Posterior cingulate gyrus (tissue), 11 donors: ENCODE data around the gene ECI1.
A peak's percentile ranks its signal among the peaks of the same experiment; 100 is the strongest.
"Not testable (repeated sequence)": the region's sequence is repeated elsewhere in the genome, so short reads cannot be mapped to it uniquely, and the experiment has no call there.

Experiments used
- DNase-seq, 10 donors: peaks; one replicate each; pipeline versions ENCODE4 v3.0.0 to v3.0.0-alpha.2; 2020 to 2021; ENCODE audit warnings: mixed read lengths in 3 of 10
- intact Hi-C: fragments of 100-400 bp; cut with DNase I; formaldehyde crosslinking; loops from one replicate; pipeline ENCODE4 v1.15.1; 2023

Gene ECI1

DNA sequence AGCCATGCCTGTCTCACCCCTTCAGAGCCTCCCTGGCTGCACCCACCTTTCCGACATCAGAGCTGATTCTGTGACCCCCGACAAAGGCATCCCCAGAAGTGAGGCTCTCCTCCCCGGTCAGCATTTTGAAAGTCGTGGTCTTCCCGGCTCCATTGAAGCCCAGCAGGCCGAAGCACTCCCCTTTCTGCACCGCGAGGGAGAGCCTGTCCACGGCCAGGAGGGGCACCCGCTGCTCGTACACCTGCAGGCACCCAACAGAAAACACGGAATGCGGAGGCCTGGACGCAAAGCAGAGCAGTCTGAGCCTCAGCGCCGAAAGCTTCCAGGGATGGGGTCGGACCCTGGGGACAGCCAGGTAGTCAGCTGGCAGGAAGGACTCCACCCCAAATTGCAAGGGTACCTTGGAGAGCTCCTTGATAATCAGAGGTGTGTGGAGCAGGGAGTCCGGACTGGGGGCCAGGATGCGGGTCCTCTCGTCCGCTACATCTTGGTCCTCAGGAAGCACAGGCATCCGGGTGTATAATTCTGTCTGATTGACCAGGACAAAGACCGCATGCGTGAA, 29.7 kb upstream of the ECI1 start:
- peak in 1 of 10 donors; percentile 62 for DNase-seq
- intact Hi-C loops = no loop called here

DNA sequence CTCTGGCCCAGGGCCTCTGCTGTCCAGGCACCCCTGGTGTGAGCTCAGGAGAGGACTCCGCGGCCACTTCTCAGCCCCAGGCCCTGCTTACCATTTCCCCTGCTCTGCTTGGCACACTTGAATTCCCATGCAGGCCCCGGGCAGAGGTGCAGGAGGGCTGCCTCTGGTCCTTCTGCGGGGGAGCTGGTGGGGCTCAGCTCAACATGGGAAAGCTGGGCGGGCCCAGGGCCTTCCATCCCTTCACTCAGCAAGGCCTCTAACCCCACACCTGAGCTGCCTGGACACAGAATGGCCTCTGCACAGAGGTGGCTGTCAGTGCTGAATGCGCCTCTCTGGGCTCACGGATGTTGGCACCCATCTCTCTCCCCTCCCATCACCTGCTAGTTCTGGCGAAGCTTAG, 29.1 kb upstream of the ECI1 start:
- intact Hi-C loops = no loop called here
- DNase-seq = peak in 1 of 10 donors; percentile 46

DNA sequence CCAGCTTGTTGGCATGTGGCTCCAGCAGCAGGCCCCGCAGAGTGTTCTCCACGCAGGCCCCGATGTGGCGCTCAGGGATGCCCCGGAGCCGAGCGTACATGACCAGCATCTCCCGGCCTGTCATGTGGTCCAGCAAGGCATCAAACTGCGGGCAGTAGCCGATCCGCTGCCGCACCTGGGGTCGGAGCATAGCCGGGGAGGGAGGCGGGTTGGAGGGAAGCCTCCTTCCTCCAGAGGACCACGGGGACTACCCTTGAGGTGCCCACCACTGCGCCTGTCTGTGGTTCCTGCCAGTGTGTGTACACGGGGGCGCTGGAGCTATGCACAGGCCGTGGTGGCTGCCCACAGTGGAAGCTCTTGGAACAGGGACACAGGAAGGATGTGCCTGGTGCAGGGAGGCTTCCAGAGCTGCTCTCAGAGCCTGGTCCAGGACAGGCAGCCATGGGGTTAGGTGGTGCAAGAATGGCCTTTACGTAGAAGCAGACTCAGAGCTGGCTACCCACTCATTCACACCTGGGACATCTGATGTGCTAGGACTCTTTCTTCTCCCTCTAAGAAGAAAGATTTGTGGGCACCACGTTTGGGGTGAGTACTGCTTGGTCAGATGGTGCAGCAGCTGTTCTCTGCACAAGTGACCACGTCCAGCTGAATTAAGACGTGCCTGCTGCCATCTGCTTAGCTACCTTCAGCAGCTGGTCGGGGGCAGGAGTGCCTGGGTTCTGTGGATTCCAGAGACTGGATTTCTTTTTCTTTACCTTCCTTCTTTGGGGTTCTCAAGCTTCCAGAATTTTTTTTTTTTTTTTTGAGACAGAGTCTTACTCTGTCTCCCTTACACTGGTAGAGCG, 27.8 kb upstream of the ECI1 start:
- DNase-seq = peak in 6 of 10 donors; percentile 42 to 92 (median 60)
- intact Hi-C loops = no loop called here

DNA sequence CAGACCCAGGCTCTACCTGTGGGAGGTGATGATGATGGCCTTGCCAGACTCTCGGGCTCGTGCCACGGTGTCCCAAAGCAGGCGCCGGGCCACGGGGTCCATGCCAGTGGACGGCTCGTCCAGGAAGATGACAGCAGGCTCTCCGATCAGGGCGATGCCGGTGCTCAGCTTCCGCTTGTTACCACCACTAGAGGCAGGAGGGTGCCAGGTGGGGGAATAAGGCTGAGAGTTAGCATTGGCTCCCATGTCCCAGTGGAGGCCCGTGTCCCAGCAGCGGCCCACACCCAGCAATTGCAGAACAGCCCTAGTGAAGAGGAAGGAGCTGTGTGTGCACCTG, 26.9 kb upstream of the ECI1 start:
- peak in 1 of 10 donors; percentile 78 for DNase-seq
- intact Hi-C loops = no loop called here

DNA sequence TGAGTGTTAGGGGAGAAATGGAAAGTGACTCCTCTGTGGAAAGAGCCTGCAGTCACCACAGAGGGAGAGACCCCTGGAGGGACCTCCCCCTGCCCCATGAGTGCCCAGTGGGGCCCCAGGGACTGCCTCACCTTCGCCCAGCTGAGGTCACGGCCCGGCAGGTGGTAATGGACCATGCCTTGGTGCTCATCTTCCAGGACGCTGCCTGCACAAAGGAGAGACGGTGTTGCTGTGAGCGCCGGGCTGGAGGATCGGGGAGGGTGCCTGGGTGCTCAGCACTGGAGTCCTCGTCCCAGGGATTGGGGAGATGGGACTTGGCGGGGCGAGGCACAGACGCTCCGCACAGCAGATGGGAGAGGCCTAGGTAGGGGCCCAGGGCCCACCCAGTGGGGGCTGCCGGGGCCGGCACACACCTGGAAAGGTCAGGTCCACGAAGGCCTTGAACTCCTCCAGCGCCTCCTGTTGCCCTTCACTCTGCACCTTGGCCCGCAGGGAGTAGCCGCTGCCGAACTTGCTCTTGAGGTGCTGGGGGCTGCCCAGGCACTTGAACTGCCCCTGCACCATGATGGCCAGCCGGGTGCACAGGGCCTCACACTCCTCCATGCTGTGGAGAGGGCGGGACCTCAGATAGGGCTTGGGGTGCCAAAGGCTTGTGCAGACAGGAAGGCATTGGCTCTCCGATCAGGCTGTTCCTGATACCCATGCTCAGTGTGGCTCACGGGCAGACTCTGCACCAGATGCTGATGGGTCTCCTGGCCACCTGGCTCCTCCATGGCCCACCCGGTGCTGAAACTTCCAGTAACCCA, 26.3 kb upstream of the ECI1 start:
- intact Hi-C loops = no loop called here
- peak in 1 of 10 donors; percentile 83 for DNase-seq

DNA sequence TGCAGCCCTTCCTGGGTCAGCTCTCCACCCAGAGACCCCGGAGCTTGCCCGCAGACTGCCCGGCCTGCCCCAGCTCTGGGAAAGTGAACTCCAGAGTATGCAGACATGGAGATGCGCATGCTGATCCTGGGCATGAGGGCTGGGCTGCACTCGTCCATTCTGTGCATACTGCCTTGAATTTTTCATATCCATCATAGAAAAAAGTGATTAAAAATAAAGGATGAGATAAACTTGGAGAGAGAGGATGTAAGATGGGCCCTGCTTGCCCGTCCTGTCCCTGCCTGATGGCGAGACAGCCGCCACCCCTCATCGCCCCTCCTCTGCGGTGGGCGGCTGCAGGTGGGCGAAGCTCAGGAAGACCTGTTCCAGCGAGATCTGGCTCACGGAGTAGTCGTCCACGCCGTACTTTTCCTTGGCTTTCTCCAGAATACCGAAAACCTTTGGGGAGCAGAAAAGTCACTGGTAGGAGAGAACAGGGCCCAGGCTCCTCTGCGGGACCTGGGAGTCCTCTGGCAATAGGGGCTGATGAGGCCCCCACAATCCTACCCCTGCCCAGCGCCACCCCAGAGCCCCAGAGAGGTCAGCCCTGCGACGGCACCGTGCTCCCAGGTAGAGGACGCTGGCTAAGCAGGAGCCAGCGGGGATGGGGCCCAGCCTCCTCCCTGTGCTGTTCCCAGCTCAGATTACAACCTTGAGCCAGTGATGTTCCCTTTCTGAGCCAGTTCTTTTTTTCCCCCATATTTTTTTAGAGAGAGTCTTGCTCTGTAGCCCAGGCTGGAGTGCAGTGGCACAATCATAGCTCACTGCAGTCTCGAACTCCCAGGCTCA, 25.2 kb upstream of the ECI1 start:
- DNase-seq = peak in 2 of 10 donors; percentile 38 to 90
- intact Hi-C loops = no loop called here

DNA sequence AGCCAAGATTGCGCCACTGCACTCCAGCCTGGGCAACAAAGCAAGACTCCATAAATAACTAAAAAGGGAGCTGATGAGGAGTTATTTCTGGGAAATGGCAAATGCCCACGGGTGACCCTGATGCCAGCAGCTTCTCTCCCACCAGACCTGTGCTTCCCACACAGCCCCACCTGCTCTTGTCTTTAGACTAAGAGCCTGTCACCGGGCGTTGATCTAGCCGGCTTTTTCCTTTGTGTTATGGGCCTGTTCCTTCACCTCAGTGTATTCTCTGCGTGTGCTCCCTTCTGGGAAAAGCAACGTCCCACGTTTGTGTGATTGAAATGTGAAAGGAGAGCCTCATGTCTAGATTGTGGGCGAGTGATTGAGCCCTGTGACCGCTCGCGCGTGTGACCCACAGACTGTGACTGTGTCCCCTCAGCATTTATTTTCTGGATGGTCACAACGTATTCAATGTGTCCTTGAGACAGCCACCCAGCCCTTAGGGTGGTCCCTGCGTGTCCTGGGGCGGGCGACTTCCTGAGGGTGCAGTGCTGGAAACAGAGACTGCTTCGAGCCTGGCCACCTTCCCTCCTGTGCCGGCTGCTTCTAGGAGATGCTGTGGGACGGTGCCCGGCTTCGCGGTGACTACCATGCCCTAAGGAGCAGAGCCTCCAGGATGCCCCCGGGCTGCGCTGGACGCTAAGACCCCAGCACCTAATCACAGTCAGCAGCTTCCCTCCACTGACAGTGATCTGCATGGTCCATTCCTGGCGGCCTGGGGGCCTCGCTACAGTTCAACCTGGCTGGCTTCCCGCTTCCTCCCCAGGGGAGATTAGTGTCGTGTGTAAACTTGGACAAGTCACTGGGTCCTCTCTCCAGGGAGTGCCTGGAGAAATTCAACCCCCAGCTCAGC, 24.3 kb upstream of the ECI1 start:
- intact Hi-C loops = no loop called here
- DNase-seq = peak in 1 of 10 donors; percentile 78

DNA sequence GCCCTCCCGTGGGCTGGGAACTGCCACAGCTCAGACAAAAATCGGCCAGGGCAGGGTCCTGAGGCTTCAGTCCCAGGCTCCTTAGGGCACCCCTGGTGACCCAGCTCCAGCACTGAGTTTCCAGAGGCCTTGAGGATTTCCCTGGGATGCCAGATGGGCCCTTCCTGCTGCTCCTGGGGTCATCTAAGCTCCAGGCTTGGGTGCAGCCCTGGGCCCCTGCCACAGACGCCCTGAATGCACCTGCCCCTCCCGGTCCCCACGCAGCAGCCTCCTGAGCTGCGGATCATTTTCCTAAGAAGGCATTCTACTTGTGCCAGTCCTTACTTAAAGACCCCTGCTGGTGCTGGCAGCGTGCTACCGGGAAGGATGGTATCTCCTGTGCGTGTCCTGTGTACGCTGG, 22.5 kb upstream of the ECI1 start:
- intact Hi-C loops = no loop called here
- peak in 1 of 10 donors; percentile 67 for DNase-seq

DNA sequence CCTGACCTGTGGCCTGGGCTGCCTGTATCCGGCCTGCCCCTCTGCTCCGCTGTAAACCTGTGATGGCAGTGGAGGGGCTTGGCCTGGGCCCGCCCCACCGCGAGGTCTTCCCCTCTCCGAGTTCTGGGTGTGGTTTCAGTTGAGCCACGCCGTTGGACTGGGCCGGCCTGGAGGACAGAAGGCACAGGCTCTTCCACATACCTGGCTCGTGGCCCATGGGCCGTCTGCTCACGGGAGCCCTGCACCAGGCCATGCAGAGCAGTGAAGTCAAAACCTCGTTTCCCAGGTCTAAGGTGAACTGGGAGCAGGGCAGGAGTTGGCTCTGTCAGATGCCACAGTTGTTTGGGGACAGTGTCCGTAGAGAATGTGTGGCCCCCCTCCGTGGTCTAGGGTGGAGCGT, 22.1 kb upstream of the ECI1 start:
- intact Hi-C loops = no loop called here
- peak in 1 of 10 donors; percentile 78 for DNase-seq

DNA sequence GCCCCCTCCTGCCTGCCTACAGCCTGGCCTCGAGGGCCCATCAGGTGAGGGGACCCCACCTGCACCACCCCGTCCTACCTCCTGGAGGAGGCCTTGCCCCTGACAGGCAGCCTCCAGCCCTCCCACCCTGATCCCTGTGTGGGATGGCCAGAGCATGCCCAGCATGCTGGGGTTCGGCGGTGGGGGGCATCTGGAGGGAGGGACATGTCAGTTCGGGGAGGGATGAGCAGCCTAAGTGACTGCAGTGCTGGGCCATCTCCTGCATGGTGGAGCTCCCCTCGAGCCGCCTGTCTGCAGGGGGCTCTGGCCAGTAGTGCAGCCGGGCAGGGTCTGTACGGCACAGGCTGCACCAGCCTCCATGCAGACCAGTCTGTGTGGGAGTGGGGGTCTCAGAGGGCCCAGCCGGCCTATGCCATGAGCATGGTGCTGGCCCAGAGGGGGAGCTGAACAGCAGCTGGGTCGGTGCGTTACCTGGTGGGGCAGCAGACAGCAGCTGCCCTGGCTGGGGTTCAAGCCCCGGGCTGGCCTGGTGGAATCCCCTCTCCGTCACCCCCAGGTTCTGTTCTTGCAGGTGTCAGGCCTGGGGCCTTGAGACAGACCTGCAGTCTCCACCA, 20.6 kb upstream of the ECI1 start:
- intact Hi-C loops = no loop called here
- DNase-seq = no peak

DNA sequence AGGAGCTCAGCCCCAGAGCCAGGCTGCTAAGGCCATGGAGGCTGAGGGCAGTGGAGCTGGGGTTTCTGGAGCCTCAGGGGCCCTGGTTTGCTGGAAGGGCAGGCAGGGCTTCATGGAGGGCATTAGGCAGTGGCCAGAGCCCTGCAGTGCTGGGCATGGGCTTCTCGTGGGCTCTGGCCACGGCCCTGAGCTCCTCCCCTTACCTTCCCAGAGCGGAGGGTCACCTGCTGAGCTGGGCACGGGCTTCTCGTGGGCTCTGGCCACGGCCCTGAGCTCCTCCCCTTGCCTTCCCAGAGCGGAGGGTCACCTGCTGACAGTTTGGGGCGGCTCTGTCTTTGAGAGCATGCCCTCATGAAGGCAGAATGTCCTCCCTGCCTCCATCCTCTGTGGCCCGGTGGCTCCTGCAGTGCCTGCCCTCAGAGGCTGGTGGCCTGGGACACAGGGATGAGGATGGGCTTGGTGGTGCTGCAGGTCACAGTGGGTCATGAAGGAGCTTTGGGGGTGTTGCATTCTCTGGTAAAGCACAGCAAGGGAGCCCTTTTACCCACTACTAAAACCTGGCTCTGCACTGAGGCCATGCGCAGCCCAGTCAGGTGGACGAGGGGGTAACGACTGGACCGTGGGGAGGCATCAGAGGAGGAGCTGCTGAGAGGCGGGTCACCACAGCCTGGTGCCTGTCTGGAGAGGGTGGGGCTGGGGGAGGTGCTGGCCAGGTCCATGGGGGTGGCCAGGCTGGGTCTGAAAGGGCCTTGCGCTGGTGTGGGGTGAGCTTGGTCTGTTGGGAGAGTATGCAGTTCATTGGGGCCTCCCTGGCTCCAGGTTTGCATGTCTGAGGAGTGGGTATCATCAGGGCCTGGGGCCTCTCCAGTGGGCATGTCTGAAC, 19.4 kb upstream of the ECI1 start:
- intact Hi-C loops = no loop called here
- DNase-seq = no peak

DNA sequence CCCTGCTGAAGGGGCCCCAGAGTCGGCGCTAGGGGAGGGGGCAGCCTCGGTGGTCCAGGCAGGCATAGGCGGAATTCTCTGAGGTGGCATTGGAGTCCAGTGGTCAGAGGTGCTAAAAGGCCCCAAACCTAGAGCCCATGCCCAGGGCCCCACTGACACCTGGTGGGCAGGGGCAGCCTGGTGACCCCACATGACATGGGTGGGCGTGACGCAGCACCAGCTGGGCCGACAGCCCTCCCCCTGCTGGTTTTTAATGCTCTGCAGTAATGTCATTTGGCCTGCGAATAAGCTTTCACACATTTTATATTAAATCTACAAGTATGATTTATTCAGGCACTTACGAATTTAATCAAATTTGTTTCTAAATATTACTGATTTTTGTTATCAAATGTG, 18.7 kb upstream of the ECI1 start:
- peak in 1 of 10 donors; percentile 77 for DNase-seq
- intact Hi-C loops = no loop called here

DNA sequence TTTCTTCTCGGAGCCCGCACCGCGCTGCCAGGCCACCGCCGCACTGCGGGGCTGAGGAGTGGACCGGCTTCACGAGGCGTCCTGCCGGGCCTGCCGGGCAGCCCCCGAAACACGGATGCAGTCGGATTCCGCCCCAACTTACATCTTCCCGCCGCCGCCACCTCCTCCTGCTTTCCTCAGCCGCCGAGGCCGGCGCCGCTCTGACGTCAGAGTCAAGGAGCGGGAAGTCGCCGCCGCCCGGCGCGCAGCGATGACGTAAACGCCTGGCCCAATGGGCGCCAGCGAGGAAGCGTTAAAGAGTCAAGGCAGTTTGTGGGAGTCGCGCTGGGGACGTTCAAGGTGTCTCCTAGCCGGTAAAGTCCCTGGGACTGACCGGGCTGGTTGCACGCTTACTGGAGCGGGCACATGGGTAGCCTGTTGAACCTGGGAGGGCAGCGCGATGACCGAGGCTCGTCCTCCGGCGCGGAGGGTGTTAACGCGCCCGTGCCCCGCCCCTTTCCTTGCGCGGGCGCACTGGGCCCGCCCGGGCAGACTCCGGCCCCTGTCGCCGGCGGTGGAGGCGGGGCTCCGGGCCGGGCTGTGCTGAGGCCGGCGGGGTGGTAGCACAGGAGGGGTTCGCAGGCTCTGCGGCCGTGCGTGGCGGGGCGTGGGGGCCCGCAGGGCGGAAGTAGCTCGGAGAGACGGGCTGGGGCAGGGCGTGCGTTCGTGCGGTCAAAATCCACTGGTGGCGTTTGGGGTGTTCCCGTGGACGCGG, 16.7 kb upstream of the ECI1 start, which contains the start of gene RNPS1:
RNPS1 (minus strand) TSS at position 214 of the 754 bp plus-strand sequence. CDS start 3,483 bp downstream, outside the sequence.
- DNase-seq = peak; percentile 91 to 99 (median 94)
- intact Hi-C loops = loop anchor here (1.0 kb wide), 1 partner anchor 63 kb away; the partner anchor contains the start of gene MLST8

DNA sequence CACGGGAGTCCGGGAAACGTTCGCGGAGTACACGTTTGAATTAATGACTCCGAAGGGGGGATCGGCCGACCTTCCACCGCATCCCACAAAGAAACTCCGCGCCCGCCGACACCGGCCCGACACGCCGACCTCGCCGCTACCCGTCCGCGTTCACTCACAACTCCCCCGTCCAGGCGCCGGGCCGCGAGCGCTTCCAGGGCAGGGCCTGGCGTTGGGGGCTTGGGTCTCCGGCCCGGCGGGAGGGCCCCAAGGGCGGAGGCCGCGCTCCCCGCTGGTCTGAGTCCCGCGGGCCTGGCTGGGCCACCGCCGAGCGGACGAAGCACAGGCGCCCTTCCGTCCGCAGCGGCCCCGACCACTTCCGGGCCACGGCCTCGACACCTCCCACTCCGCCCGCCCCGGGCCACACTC, 16.1 kb upstream of the ECI1 start:
- DNase-seq, intact Hi-C loops: not testable (repeated sequence)

DNA sequence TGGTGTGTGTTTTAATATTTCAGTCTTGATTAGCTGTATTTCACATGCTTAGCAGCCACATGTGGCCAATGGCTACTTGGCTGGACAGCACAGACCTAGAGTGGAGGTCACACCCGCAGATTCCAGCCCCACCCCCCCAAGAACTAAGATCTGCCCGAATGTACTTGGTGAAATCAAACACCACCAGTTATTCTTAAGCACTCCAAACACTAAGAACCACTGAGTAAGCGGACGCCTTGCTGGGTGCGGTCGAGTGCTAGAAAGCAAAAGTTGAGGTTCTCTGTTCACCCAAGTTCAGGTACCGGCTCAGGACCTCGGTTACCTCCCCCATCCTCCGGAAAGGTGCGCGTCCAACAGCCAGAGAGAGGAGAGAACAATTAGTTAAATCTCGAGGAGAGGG, 15.5 kb upstream of the ECI1 start:
- DNase-seq, intact Hi-C loops: not testable (repeated sequence)

DNA sequence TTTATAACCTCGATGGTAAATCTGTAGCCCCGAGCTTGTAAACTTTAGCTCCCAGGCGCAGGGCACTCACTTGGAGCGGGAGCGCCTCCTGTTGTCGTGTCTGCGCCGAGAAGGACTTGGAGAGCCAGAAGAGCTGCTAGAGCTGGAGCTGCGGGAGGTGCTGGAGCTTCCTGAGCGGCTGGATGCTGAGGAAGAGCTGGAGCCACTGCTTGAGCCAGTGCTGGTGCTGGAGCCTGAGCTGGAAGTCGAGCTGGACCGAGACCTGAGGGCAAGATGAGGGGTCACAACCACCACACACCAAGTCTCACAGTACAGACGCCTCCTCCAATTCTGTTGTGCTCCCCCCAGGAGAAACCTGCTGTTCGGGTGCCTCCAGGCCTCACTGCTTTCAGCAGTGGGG, 11.6 kb upstream of the ECI1 start:
- DNase-seq = peak in 1 of 10 donors; percentile 50
- intact Hi-C loops = not testable (repeated sequence)

DNA sequence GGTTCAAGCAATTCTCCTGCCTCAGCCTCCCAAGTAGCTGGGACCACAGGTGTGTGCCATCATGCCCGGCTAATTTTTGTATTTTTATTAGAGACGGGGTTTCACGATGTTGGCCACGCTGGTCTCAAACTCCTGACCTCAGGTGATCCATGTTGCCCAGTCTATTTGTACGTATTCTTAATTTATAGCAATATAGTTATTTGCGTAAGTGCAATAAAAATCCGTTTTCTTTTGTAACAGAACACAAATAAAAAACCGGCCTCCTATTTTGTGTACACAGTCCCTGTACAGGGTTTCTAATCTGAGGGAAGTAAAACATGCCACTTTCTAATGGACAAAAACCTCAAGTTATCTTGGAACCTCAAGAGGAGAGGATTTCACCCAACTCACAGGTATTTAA, 8.9 kb upstream of the ECI1 start:
- peak in 1 of 10 donors; percentile 10 for DNase-seq
- intact Hi-C loops = no loop called here
